Gastrocnemius medialis (tissue), 4 donors: Measurements from ENCODE around the gene TMPRSS5. TPM values are rescaled to one million over a fixed set of nuclear protein-coding genes. Genes with fewer than 3 reads are reported as not detected.

Experiments
- ATAC-seq, 2 donors: fragments of 150-250 bp; one replicate each; pipeline ENCODE4 v1.9.1; 2016
- DNase-seq, 2 donors: peaks; one replicate each; pipeline ENCODE4 v3.0.0-alpha.2; 2019
- H3K27ac ChIP-seq, 4 donors: fragments of 200-600 bp; sonication (generic); 1 replicate in 1 of 4; 2 replicates in 3 of 4; pipeline ENCODE4 v1.5.1; 2016 to 2018; ENCODE audit warnings: mild to moderate bottlenecking in 2 of 4, moderate library complexity in 1 of 4
- H3K27me3 ChIP-seq, 3 donors: fragments of 200-600 bp; sonication (generic) in 2 of 3; 1 replicate in 1 of 3; 2 replicates in 2 of 3; pipeline versions ENCODE4 v1.5.1 to v1.6.0; 2016 to 2019; ENCODE audit warnings: mild to moderate bottlenecking in 1 of 3, moderate library complexity in 1 of 3
- H3K36me3 ChIP-seq, 2 donors: fragments of 200-600 bp; sonication (generic) in 1 of 2; one replicate each; pipeline ENCODE4 v1.5.1; 2017 to 2018
- H3K4me1 ChIP-seq, 2 donors: fragments of 200-600 bp; sonication (generic) in 1 of 2; one replicate each; pipeline ENCODE4 v1.5.1; 2016 to 2017; ENCODE audit warnings: mild to moderate bottlenecking in 2 of 2
- H3K4me3 ChIP-seq, 4 donors: fragments of 200-600 bp; sonication (generic) in 3 of 4; 1 replicate in 1 of 4; 2 replicates in 3 of 4; pipeline ENCODE4 v1.5.1; 2016 to 2019; ENCODE audit warnings: mild to moderate bottlenecking in 2 of 4
- H3K9me3 ChIP-seq, 3 donors: fragments of 200-600 bp; sonication (generic) in 2 of 3; 1 replicate in 1 of 3; 2 replicates in 2 of 3; pipeline ENCODE4 v1.5.1; 2016 to 2019
- CTCF ChIP-seq, 5 experiments: fragments of 450-650 bp in 3 of 5; fragments of 200-600 bp in 2 of 5; sonication (generic) in 2 of 5; IDR thresholded peaks in 4 of 5; conservative IDR thresholded peaks in 1 of 5; 1 replicate in 4 of 5; 2 replicates in 1 of 5; pipeline ENCODE4 v1.5.1; 2016 to 2019; ENCODE audit warnings: antibody characterized with exemption in 5 of 5, mild to moderate bottlenecking in 3 of 5, moderate library complexity in 3 of 5
- POLR2A ChIP-seq, 2 donors: fragments of 450-650 bp; IDR thresholded peaks; one replicate each; pipeline ENCODE4 v1.6.1; 2017; ENCODE audit warnings: antibody characterized with exemption in 2 of 2, mild to moderate bottlenecking in 2 of 2, moderate library complexity in 2 of 2
- in situ Hi-C, 4 donors: fragments of 200-750 bp; cut with MboI; loops; one replicate each; pipeline versions ENCODE4 v1.15.0 to v1.8.0; 2017; ENCODE audit warnings: low sequenced_read_pairs in 4 of 4
- intact Hi-C: fragments of 100-400 bp; cut with DNase I; formaldehyde crosslinking; loops from one replicate; pipeline ENCODE4 v1.15.1; 2023; ENCODE audit warnings: low total_unique reads
- total RNA-seq, 4 donors: library from RNA; depleted of rRNA; stranded (reverse); fragments of >200 nt; gene quantifications; one replicate each; pipeline versions ENCODE4 v1.1.0 to v1.2.3, GENCODE V29; 2016

TMPRSS5 gene
- total RNA-seq, 4 donors from 2014 or later: 0.24 to 0.61 (median 0.36) TPM; not detected in 1

GRCh38 chr11:113690619-113691569 lies 15.2 kb downstream of the TMPRSS5 start:
- peak overlapping the region in 2 of 4 donors; percentile 18 to 19 for H3K27ac ChIP-seq
- H3K36me3 ChIP-seq: no peaks in the 10 kb centered on the region
- no peaks in the 10 kb centered on the region for H3K27me3 ChIP-seq
- no peaks in the 10 kb centered on the region for H3K4me1 ChIP-seq
- no peaks in the 10 kb centered on the region for H3K9me3 ChIP-seq
- peak; percentile 21 to 56 for ATAC-seq
- TF ChIP-seq POLR2A (IDR thresholded peaks at IDR 0.05) (no peak), CTCF (IDR thresholded peaks at IDR 0.05 in 4 of 5, conservative IDR thresholded peaks at IDR 0.05 in 1 of 5) (peak in 3 of 5 experiments; percentile 11 to 30 (median 25))
- peak; percentile 18 to 73 for DNase-seq
- in situ Hi-C loops (no loop called here), intact Hi-C loops (no loop called here)
- no peak overlapping the region for H3K4me3 ChIP-seq

- in situ Hi-C loops (no loop called here), intact Hi-C loops (no loop called here)
- Histone ChIP-seq H3K4me1 (no peaks in the 10 kb centered on the region), H3K9me3 (no peaks in the 10 kb centered on the region), H3K36me3 (no peaks in the 10 kb centered on the region), H3K27me3 (no peaks in the 10 kb centered on the region), H3K27ac (peak overlapping the region in 1 of 4 donors; percentile 18), H3K4me3 (no peak overlapping the region)
- DNase-seq (no peak), ATAC-seq (no peak)
- TF ChIP-seq POLR2A (IDR thresholded peaks at IDR 0.05) (no peak), CTCF (IDR thresholded peaks at IDR 0.05 in 4 of 5, conservative IDR thresholded peaks at IDR 0.05 in 1 of 5) (no peak)
These were observed 16.1 kb downstream of the TMPRSS5 start for GRCh38 chr11:113689768-113690618.

GRCh38 chr11:113685654-113686359 lies 20.3 kb downstream of the TMPRSS5 start:
- in situ Hi-C loops: no loop called here
- intact Hi-C loops: no loop called here
- DNase-seq (no peak), ATAC-seq (no peak)
- TF ChIP-seq CTCF (IDR thresholded peaks at IDR 0.05 in 4 of 5, conservative IDR thresholded peaks at IDR 0.05 in 1 of 5): no peak
- no peak for TF ChIP-seq POLR2A (IDR thresholded peaks at IDR 0.05)
- no peak overlapping the region for H3K4me3 ChIP-seq
- no peaks in the 10 kb centered on the region for H3K9me3 ChIP-seq
- no peak overlapping the region for H3K27ac ChIP-seq
- H3K27me3 ChIP-seq: no peaks in the 10 kb centered on the region
- H3K36me3 ChIP-seq: no peaks in the 10 kb centered on the region
- no peaks in the 10 kb centered on the region for H3K4me1 ChIP-seq

- Histone ChIP-seq H3K36me3 (no peaks in the 10 kb centered on the region), H3K4me1 (no peaks in the 10 kb centered on the region), H3K9me3 (no peaks in the 10 kb centered on the region), H3K4me3 (no peak overlapping the region), H3K27me3 (no peaks in the 10 kb centered on the region), H3K27ac (no peak overlapping the region)
- ATAC-seq: no peak
- no peak for DNase-seq
- no peak for TF ChIP-seq POLR2A (IDR thresholded peaks at IDR 0.05)
- TF ChIP-seq CTCF (IDR thresholded peaks at IDR 0.05 in 4 of 5, conservative IDR thresholded peaks at IDR 0.05 in 1 of 5): no peak
- in situ Hi-C loops: no loop called here
- intact Hi-C loops: no loop called here
These were observed 21.6 kb downstream of the TMPRSS5 start for GRCh38 chr11:113684496-113684895.
